GM19395 (cell line): ENCODE measurements around the gene KLHL20.
A peak's percentile ranks its signal among the peaks of the same experiment; 100 is the strongest.
"Not testable (repeated sequence)": the region's sequence is repeated elsewhere in the genome, so short reads cannot be mapped to it uniquely, and the experiment has no call there.

Source experiments
- ATAC-seq: cut with Tn5 transposase; IDR thresholded peaks from one replicate; pipeline ENCODE4 v1.9.1; 2021; ENCODE audit warnings: mild to moderate bottlenecking, moderate library complexity; ENCODE audit not compliant: unreplicated experiment

Gene KLHL20

GRCh38 chr1:173714759-173715537 lies at the start of gene KLHL20:
KLHL20 (plus strand) TSS chr1:173714981; CDS start chr1:173716044, 1,063 bp downstream.
- ATAC-seq: peak; percentile 99

- ATAC-seq: no peak
Measured at GRCh38 chr1:173666646-173667045, 48.1 kb upstream of the KLHL20 start.

GRCh38 chr1:173669491-173669941 lies 45.3 kb upstream of the KLHL20 start, which contains the start of gene ANKRD45:
ANKRD45 (minus strand) TSS chr1:173669851; CDS start chr1:173659418, 10,433 bp downstream.
- no peak for ATAC-seq

GRCh38 chr1:173674496-173674895 lies 40.3 kb upstream of the KLHL20 start:
- ATAC-seq: not testable (repeated sequence)

- not testable (repeated sequence) for ATAC-seq
Measured at GRCh38 chr1:173680152-173680551, 34.6 kb upstream of the KLHL20 start.

- ATAC-seq: no peak
Measured at GRCh38 chr1:173682184-173682583, 32.6 kb upstream of the KLHL20 start.

- ATAC-seq: not testable (repeated sequence)
Measured at GRCh38 chr1:173683838-173684237, 30.9 kb upstream of the KLHL20 start.

GRCh38 chr1:173685121-173685520 lies 29.7 kb upstream of the KLHL20 start:
- not testable (repeated sequence) for ATAC-seq

- no peak for ATAC-seq
Measured at GRCh38 chr1:173688300-173688699, 26.5 kb upstream of the KLHL20 start.

GRCh38 chr1:173693238-173693637 lies 21.5 kb upstream of the KLHL20 start:
- ATAC-seq: no peak

- not testable (repeated sequence) for ATAC-seq
Measured at GRCh38 chr1:173701299-173701698, 13.5 kb upstream of the KLHL20 start.

GRCh38 chr1:173702736-173703135 lies 12.0 kb upstream of the KLHL20 start:
- ATAC-seq: no peak

- ATAC-seq: no peak
Measured at GRCh38 chr1:173705117-173705516, 9.7 kb upstream of the KLHL20 start.

GRCh38 chr1:173708787-173709186 lies 6.0 kb upstream of the KLHL20 start:
- ATAC-seq: no peak

- ATAC-seq: no peak
Measured at GRCh38 chr1:173714441-173714758, 381 bp upstream of the KLHL20 start.

- ATAC-seq: no peak
Measured at GRCh38 chr1:173715538-173715844, 710 bp downstream of the KLHL20 start.

GRCh38 chr1:173717238-173717637 lies 2.5 kb downstream of the KLHL20 start:
- ATAC-seq: no peak

GRCh38 chr1:173731331-173731730 lies 16.6 kb downstream of the KLHL20 start:
- not testable (repeated sequence) for ATAC-seq

GRCh38 chr1:173733912-173734311 lies 19.1 kb downstream of the KLHL20 start:
- ATAC-seq: no peak

- ATAC-seq: not testable (repeated sequence)
Measured at GRCh38 chr1:173736104-173736503, 21.3 kb downstream of the KLHL20 start.

GRCh38 chr1:173742203-173742886 lies 27.6 kb downstream of the KLHL20 start:
- ATAC-seq: no peak

GRCh38 chr1:173744651-173745050 lies 29.9 kb downstream of the KLHL20 start:
- ATAC-seq: no peak
